NCI-H345 treated with DMSO at 0.1 percent for 48 hours (cell line): Measurements from ENCODE around the gene MAFG.

Experiments
- DNase-seq: peaks from one replicate; lab custom pipeline; 2025; ENCODE audit not compliant: unreplicated experiment; lab: John Stamatoyannopoulos, UW

MAFG gene

DNA sequence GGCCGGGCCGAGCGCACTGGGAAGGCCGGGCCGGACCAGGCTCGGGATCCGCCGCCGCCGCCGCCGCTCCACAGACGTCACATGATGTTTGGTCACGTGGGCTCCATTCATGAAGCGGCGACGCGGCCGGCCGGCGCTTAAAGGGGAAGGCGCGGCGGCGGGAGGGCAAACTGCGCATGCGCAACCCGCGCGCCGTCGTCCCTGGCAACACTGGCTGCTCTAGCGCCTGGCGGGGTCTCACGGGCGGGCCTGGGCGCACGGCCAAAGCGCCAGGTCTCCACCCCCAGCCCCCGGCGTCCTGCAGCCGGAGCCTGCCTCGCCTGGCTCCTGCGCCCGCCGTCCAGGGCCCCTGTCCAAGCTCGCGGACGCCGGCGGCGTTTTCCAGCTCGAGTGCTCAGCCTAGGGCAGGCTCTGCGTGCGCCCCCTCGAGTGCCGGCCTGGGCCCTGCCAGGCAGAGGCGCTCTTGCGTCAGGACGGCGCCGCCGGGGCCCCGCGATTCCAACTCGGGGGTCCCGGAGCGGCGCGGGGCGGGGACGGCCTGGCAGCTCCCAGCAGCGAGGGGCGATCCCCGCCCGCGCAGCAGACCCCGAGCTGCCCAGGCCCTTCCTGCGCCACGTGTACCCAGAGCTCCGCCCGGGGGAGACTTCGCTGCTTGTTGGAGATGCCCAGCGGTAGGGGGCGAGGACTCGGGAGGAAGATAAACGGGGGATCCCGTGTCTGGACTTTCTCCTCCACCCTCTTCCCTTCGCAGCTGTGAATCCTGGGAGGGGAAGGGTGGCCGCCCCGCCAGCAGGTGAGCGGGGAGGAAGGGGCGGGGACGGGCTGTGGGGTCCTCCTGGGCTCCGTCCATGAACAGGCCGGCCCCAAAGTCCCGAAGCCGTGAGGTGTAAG lies at the start of gene MAFG:
MAFG (minus strand) TSS at position 83 of the 891 bp plus-strand sequence. CDS start 4,550 bp downstream, outside the sequence.
- peak; percentile 96 for DNase-seq

DNA sequence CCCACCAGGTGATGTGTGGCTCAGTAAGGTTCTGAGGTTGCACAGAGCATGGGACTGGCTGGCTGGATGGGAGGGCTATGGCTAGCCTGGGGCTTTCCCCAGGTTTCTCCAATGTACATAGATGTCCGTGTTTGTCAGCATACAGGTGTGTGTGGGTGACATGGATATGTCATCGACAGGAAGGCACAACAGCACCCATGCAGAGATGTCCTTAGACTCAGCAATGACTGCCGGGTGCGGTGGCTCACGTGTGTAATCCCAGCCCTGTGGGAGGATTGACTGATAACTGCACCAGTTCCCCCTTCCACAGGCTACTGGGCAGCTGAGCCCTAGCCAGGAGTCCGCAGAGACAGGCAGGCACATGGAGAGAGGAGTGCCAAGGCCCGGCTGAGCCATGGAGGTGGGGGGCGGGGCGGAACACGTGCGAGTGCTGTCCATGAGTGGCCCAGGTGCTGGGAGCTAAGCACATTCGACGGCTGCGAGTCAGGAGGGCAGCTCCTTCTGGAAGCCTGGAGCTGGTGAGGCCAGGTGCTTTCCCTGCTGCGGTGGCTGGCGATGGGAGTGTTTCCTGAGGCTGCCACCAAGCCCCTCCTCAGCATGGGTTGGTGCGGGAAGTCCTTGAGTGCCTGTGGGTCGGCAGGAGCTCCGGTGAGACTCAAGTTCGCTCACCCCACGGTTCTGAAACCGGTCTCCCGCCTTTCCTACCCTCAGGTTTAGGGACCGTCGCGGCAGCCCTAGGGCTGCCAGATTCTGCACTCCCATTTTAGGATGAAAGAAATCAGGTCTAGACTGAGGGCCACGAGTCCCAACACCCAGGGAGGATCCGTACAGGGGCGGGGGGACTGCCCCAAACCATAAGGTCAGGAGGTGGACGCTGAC lies 49.0 kb upstream of the MAFG start:
- DNase-seq, result peak; percentile 73

DNA sequence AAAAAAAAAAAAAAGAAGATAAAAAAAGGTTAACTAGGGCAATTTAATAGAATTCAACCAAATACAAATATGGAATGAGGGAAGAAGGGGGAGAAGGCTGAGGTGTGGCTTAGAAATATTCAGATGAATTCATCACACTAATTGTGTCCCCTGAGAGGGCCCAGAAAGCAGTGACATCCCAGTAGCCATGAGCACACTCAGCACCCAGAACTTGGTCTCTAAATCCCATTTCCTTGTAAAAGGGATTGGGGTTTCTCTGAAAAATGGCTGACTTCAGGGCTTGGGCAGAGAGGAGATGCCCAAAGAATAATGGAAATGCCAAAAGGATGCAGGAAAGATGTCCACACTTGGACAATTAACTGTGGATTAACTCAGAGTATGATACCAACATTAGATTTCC lies 45.9 kb upstream of the MAFG start:
- DNase-seq, result no peak

DNA sequence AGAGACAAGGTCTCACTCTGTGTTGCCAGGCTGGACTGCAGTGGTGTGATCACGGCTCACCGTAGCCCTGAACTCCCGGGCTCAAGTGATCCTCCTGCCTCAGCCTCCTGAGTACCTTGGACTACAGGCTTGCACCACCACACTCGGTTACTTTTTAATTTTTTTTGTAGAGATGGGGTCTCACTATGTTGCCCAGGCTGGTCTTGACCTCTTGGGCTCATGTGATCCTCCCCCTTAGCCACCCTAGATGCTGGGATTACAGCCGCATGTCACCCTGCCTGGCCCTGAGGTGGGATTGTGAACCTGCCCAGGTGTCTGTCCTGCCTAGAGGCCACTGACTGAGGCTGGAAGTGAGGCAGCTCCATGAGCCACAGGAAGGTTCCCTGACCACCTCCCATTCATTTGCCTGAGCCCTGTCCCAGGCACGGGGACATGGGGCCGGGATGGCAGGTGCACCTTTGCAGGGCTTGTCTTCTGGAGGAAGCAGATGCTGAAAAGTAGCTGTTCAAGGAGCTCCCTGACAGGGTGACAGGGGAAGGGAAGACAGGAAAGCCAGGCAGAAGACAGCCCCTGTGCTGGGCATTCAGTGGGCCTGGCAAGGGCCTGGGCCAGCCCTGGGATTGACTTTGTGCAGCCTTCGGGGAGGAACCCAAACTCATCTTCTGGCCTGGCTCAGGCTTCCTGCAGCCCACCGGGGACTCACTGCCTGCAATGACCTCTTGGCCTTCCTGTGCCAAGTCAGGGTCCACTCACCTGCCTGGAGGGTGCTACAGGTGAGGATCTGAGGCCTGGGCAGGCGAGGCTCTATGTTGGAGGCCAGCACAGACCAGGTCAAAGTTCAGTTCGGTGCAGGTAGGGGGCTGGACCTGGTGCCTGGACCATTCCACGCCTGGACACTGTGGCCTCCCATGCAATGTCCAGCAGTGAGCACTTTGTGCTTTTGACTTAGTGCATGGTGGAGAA lies 41.6 kb upstream of the MAFG start:
- DNase-seq, result no peak

DNA sequence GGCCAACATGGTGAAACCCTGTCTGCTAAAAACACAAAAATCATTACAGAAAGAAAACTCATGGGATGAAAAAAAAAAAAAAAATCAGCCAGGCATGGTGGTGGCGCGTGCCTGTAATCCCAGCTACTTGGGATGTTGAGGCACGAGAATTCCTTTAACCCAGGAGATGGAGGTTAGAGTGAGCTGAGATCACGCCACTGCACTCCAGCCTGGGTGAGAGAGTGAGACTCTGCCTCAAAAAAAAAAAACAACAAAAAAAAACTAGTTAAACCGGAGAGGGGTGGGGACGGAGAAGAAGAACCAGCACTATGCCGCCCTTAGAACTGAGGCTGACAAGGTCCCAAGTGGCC lies 40.8 kb upstream of the MAFG start:
- no peak for DNase-seq

DNA sequence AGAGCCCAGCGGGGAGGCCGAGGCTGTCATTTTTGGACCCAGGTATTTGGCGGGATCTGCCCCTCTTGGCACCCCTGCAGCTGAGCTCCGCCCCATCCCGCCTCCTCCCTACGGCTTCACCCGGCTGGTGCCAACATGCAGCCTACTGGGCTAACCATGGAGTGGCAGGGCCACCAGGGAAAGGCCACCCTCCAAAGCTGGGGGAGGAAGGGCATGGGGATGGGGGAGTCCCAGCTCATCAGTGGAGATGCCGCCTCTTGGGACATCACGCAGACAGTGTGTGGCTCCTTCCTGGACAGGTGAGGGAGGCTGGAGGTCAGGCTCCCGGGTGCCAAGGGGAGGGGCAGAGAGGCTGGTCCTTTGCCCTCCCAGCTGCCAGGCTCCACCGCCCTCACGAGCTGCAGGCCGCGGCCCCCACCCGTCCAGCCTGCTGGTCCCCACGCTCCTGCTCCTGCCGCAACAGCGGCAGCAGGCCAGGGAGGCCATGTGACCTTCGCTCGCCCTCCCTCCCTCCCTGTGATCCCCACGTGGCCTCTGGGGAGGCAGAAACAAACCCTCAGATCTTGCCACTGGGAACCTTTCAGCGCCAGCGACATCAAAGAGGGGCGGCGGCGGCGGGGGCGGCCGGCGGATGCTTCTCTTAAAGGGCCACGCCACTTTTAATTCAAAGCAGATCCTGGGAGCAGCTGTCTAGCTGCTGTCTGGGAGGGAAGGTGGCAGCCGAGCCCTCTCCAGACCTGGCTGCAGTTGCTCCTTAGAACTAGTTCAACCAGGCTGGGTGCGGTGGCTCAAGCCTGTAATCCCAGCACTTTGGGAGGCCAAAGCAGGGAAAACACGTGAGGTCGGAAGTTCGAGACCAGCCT lies 40.2 kb upstream of the MAFG start:
- DNase-seq, result peak; percentile 47

DNA sequence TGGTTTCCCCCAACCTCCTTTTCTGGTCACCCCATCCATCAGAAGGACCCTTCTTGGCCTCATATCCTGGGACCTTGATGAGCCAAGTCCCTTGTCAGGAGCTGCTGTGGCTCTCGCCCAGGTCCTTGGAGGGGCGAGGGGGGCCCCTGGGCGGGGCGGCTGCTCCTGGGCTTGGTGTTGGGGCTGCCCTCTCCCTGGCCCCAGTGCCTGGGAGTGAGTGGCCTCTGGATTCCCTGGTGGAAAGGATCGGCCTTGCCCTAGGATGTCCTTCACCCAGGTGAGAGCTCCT lies 39.7 kb upstream of the MAFG start:
- DNase-seq, result no peak

DNA sequence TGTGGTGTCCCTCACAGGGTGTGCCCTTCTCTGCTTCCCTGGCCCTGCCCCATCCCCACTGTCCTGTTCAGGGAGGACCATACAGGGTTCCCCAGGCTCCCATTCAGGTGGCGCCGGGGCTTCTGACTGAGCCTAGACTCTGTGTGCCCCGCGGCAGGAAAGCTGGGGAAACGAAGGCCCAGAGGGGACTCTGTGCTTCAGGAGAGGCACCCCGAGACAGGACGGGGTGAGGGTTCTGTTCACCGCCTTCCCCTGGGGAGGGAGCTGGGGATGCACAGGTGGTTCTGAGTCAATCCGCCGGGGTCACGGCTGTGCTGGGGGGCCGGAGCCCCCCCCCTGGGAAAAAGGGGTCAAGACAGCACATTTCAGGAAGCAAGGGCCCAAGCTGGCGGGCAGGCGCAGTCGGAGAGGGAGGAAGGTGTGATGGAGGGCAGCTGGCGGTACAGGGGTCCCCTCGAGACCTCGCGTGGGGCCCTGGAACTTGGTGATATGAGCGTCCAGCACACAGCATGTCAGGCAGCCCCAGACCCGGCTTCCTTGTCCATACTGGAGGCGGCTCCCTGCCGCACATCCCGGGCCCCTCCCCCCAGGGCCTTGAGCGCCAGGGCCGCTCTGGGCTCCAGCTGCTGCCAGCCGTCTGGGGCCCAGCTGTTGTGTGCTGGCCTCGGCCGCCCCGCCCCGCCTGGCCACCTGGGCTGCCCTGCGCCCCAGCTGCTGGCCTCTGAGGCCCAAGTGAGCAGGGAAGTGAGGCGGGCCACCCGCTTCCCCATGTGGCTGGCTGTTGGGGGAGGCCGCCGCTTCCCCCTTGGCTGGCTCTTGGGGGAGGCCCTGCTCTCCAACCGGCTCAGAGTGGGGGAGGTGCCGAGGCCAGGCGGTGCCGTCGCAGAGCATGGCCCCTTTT lies 39.1 kb upstream of the MAFG start:
- DNase-seq, result no peak

DNA sequence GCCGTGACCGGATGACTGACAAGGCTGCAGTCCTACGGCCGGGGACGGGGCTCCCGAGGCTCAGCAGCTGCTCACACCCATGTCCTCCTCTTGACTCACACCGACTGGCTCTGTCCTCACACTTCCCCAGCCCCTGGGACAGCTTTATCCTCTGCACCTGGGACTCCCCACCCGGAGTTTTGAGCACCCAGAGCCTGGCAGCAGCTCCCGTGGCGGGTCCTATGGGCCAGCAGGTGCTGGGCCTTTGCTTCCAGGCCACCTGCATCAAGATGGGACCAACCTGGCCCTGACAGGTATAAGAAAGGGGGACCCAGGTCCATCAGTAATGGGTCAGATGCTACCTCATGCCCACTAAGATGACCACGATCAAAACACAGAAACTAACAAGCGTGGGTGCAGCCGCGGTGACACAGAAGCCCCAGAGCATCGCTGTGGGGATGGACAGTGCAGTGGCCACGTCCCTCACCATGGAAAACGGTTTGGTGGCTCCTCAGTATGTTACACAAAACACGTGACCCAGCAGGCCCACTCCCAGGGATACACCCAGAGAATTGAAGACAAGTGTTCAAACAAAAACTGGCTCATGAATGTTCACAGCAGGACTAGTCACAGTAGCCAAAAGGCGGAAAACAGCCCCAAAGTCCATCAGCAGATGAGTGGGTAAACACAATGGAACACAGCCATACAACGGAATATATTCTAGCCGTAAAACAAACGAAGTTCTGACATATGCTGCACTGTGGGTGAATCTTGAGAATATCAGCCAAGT lies 36.7 kb upstream of the MAFG start:
- DNase-seq, result no peak

DNA sequence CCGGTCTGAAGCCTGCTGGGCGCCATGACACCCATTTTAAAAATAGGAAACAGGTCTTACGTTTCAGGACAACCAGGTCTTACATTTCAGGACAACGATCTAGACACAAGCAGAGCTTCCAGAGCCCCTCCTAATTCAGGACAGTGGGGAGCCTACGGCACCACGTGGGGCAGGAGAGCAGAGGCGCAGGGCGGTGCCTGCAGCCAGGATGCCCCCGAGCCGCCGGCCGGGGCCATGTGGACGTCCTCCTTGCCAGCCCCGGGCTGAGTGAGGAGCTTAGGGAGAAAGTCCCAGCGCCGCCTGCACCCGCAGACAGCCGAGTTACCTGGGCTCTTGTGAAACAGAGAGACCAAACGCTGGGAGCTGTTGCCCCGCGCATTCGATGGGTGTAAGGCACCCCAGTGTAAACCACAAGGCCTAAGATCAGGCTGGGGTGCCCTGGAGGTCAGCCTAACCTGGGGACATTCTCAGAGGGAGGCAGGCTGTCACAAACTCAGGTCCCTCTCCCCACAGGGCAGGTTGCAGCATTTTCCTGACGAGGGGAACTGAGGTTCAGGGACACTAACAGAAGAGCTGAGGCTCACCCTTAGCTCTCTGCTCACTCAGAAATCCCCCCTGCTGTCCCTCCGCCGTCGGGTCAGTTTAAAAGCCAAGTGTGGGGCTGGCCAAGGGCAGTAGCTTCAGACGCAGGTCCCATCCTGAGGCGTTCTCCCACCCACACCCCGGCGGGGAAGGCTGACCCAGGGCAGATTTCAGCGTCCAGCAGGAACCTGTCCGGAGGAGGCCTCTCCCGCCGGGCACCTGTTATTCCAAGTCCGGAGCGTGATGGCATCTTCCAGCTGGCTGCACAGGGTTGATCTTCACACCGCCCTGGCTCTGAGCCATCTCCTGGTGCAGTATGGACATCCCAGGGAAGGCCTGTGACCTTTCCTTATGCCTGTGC lies 35.2 kb upstream of the MAFG start:
- DNase-seq, result no peak

DNA sequence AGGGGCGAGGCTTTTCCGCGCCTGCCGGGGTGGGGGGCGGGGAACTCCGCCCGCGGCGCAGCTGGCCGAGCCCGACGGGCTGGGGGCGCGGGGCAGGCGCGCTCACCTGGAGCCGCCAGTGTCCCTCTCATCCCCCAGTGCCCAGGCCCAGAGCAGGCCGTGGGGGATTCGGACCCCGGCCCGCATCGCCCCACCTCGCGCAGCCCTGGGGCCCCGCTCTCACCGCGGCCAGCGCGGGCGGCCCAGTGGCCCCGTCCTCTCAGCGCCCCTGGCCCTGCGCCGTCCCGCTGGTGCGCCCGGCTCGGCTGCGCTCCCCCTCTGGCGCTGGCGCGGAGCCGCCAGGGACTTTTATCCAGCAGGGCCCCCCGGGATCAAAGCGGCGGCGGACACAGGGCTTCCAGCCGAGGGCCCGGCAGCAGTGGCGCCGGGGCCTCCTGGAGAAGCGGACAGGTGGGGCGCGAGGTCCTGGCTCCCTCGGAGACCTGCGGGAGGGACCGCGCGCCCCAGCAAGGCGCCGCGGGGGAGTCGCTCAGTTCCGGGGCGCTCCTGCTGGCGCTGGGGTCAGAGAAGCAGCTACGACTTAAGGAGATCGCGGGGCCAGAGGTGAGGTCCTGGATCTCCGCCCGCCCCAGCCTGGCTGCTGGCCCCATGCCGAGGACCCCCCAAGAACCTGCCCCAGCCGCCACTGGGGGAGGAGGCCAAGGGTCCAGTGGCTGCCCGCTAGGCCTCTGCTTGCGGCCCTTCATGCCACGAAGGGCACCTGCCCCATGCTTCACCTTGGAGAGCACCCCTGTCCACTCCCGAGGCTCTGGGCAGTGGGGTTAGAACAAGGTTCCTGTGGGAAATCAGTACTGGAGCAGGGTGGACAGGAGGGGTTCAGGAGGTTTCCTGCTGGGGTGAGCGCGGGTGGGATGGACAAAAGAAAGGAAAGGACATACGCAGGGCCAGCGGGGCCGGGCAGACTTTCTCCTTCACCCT lies 34.3 kb upstream of the MAFG start:
- DNase-seq, result no peak

DNA sequence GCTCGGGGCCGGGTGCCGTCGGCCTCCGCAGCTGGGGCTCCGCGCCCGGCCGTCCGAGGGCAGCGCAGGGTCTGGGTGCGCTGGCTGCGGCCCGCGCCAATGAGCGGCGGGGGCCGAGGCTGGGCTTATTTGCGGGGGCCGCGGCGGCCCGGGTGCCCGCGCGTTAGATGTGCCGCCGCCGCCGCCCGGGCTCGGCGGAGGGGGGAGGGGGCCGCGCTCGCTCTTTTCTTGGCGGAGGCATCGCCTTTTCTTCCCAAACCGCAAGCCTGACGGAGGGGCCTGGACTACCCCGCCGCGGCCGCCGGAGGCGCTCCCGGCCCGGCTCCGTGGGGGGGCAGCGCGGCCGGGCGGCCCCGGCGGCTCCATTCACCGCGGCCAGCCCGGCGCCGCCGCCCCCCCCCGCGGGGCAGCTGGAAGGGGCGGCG lies 33.6 kb upstream of the MAFG start, which contains the start of gene NOTUM:
NOTUM (minus strand) TSS at position 101 of the 425 bp plus-strand sequence. CDS start 278 bp downstream, outside the sequence.
- DNase-seq, result no peak

DNA sequence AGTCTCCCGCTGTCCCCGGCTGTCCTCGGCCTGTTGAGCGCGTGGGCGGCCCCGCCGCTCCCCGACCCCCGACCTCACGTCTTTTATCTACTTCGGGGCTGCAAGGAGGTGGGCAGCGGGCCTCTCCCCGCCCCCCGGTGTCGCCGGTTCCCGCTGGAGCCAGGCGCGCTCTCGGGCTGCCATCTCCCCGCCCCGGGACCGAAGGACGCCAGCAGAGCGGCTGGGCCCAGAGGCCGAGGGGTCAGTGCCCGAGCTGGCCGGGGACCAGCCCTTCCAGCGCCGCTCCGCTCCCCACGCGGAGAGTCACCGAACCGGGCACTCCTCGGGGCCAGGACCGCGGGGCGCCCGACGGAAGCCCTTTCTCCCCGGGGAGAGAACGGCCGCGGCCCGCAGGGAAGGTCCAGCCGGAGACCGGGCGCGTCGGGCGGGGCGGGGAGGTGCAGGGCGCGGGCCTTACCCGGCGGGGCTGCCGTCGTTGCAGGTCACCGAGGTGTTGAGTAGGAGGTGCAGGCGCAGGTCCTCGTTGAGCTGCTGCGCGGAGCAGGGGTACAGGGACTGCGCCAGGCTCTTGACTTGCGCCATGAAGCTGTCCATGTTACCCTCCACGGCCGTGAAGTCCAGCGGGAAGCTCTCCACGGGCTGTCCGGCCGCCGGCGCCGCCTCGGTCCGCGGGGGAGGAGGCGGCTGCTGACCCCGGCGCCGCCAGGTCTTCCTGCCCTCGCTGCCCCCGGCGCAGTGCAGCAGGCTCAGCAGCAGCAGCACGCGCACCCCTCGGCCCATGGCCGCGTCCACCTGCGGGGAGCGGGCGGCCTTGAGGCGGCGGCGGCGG lies 32.8 kb upstream of the MAFG start:
- DNase-seq, result no peak

DNA sequence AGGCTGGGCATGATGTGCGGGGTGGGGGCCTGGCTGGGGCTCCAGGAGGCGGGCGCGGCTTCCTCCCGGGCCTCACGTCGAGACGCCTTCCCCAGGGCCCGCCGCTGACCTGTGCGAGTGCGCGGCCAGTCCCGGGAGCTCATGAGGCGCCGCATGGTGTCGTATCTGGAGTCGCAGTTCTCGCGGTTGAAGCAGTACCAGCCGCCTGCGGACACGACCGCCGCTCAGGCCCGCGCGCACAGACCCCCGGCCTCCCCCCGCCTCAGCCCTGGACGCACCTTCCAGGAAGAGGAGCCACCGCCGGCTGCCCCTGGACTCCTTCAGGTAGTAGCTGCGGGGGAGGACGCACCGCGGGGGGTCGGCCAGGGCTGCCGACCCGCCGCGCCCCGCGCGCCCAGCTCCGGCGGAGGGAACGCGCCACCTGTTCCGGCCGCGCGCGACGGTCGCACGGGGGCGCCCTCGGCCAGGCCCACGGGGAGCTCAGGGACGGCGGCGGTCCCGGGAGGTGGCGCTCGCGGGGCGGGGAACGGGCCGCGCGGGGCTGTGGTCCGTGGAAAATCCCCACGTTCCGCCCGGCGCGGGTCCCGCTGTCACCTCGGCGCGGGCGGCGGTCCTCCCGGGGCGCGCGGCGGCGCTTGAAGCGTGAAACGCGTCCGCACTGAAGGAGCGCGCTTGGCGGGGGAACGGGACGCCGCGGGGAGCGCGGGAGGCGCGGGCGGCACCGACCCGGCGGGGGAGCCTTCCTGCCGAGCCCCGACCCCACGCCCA lies 32.0 kb upstream of the MAFG start:
- DNase-seq, result peak; percentile 37
